Measurements from ENCODE around the gene CNKSR3. TPM values are rescaled to one million over a fixed set of nuclear protein-coding genes. Genes with fewer than 3 reads are reported as not detected.

CNKSR3 gene
- total RNA-seq, 1 experiment from 2014 or later: 5.6 TPM

DNA sequence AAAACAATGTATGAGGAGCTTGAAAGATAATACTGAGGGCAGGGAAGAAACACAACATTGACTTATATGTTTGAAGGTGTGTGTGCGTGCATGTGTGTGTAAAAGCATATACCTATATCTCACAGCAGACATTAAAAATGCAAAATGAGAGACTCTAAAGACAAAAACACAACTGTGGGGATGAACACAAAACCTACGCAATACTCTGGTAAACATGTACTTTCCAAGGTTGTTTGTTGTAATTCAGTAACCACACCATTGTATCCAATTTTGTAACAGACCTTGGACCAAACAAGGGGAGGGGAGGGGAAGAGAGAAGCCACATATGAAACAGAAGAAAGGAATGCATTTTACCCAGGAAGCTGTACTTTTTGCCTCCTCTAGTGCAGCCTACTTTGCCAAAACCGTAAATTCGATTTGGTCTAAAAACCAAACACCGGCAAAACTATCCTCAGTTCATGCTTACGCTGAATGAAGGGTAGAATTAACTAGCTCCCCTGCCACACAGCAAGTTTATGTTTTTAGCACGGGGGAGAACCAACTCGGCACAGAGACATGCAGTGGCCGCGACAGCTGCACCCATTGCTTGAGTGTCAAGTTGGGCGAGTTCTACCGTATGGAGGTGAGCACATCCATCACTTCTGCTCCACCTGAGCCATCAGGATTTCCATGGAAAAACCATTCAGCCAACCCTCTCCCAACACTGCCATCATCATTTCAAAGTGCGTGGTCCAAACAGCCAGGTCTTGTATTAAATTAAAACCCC is 50.0 kb downstream of the CNKSR3 start:
- H2AK5ac ChIP-seq (ENCODE audit: insufficient read length, low read length): no peak overlapping the region
- H3K14ac ChIP-seq (ENCODE audit: insufficient read depth, low read length): no peak overlapping the region
- Mint-ChIP-seq H3K9me3 (no peaks in the 10 kb centered on the region), H3K36me3 (ENCODE audit: insufficient read depth in 1 of 3, low read depth in 3 of 3) (no peaks in the 10 kb centered on the region), H3K27ac (no peak overlapping the region), H3K4me1 (peaks cover 36 to 50% of the 10 kb centered on the region in 2 experiments), H3K27me3 (ENCODE audit: low read depth) (no peaks in the 10 kb centered on the region), H3K4me3 (no peak overlapping the region)
- no peak overlapping the region for H3K18ac ChIP-seq (ENCODE audit: insufficient read length, low read depth, low read length)
- H3K79me2 ChIP-seq (ENCODE audit: insufficient read depth, low read length): no peaks in the 10 kb centered on the region
- no peaks in the 10 kb centered on the region for H3K23me2 ChIP-seq (ENCODE audit: insufficient read length, low read depth, low read length, poor library complexity, severe bottlenecking)
- H2BK15ac ChIP-seq (ENCODE audit: low read depth, low read length): no peak overlapping the region
- no peak overlapping the region for H3K23ac ChIP-seq (ENCODE audit: insufficient read length, low read depth, low read length)
- no peak overlapping the region for H3T11ph ChIP-seq (ENCODE audit: low read length)
- no peaks in the 10 kb centered on the region for H3K27me3 ChIP-seq (ENCODE audit: insufficient read depth, low read length)
- H2BK120ac ChIP-seq (ENCODE audit: low read depth, low read length, poor library complexity, severe bottlenecking): no peak overlapping the region
- no peak overlapping the region for H3K4me2 ChIP-seq (ENCODE audit: insufficient read depth, insufficient read length, low read length)
- no peak overlapping the region for H3K27ac ChIP-seq (ENCODE audit: insufficient read length, low read depth, low read length)
- no CpG with 5 or more reads among the region's 13 CpGs for WGBS (ENCODE audit: extremely low coverage, insufficient read length, low lambda C conversion rate)
- no peak overlapping the region for H3K56ac ChIP-seq (ENCODE audit: insufficient read length, low read depth, low read length)
- no peak overlapping the region for H4K8ac ChIP-seq (replicated peaks; ENCODE audit: insufficient read length, low read depth, low read length)
- 0 out of 2 replicates have a peak, but pooled peaks cover 3% of the 10 kb centered on the region for H3K4me1 ChIP-seq (ENCODE audit: insufficient read depth, low read length)
- no peak overlapping the region for H2BK20ac ChIP-seq (ENCODE audit: low read depth, low read length, poor library complexity, severe bottlenecking)
- no peak overlapping the region for H2BK12ac ChIP-seq (ENCODE audit: insufficient read length, low read depth, low read length)
- no peak overlapping the region for H4K91ac ChIP-seq (ENCODE audit: insufficient read length, low read depth, low read length)
- H2BK5ac ChIP-seq (ENCODE audit: insufficient read length, low read length): no peak overlapping the region
- H3K79me1 ChIP-seq (ENCODE audit: insufficient read depth, low read depth, low read length, poor library complexity, severe bottlenecking): no peaks in the 10 kb centered on the region
- H3K9ac ChIP-seq (ENCODE audit: extremely low read depth, insufficient read length, low read length): no peak overlapping the region
- no peaks in the 10 kb centered on the region for H3K9me3 ChIP-seq (ENCODE audit: control insufficient read depth, low read depth, low read length)
- no peak for DNase-seq
- no peak overlapping the region for H4K5ac ChIP-seq (ENCODE audit: insufficient read length, low read depth, low read length)
- H2AFZ ChIP-seq (ENCODE audit: low read length): no peak overlapping the region
- TF ChIP-seq, protein P1, sequence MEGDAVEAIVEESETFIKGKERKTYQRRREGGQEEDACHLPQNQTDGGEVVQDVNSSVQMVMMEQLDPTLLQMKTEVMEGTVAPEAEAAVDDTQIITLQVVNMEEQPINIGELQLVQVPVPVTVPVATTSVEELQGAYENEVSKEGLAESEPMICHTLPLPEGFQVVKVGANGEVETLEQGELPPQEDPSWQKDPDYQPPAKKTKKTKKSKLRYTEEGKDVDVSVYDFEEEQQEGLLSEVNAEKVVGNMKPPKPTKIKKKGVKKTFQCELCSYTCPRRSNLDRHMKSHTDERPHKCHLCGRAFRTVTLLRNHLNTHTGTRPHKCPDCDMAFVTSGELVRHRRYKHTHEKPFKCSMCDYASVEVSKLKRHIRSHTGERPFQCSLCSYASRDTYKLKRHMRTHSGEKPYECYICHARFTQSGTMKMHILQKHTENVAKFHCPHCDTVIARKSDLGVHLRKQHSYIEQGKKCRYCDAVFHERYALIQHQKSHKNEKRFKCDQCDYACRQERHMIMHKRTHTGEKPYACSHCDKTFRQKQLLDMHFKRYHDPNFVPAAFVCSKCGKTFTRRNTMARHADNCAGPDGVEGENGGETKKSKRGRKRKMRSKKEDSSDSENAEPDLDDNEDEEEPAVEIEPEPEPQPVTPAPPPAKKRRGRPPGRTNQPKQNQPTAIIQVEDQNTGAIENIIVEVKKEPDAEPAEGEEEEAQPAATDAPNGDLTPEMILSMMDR (conservative IDR thresholded peaks at IDR 0.05): no peak
- no peaks in the 10 kb centered on the region for H4K20me1 ChIP-seq (ENCODE audit: control insufficient read depth, insufficient read depth, insufficient read length)
- H3K4ac ChIP-seq (ENCODE audit: low read depth, low read length): no peak overlapping the region

Data from H9 (cell line).